ENCODE data around the gene PPARD.
"Not testable (repeated sequence)": the region's sequence is repeated elsewhere in the genome, so short reads cannot be mapped to it uniquely, and the experiment has no call there.

PPARD gene

DNA sequence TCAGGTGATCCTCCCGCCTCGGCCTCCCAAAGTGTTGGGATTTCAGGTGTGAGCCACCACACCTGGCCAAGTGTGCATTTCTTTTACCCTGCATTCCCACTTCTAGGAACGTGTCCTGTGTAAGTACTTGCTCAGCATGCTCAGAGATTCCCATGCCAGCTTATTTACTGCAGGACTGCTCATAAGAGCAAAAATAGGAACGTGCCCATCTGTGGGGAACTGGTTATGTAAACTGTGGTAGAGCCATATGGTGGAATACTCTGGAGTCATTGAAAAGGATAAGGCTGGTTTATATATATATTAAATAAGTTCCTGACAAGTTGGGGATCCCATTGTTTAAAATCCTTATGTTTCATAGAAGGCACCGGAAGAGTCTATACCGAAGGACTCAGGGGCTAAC, 71.6 kb downstream of the PPARD start:
- no peak for DNase-seq

GRCh38 chr6:35415065-35415891, 72.9 kb downstream of the PPARD start:
- no peak for DNase-seq

DNA sequence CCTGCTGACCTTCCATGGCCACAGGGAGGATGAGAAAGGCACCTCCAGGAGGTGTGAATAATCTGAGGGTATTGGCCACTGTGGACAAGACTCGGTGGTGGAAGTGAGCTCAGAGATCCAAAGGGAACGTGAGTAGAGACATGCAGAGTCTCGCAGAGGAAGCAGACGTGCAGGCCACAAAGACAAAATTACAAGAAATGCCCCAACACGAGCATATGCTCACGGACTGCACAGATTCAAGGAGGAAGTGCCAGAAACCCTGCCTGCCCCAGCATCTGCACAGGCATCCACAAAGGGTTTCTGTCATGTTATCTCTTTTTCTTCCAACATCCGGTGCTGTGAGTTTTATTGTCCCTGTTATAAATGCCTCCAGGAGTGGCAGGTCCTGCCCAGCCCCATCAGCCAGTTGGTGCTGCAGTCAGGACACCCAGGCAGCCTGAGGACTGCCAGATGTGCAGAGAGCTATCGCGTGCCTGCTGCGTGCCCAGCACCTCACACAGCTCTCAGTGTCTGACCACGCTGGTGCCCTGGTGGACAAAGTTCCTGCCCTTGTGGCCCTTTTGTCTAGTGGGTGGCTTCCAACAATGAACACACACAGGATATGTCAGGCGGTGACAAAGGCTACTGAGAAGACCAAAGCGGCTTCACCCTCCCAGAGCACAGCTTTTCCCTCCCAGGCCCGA, 75.8 kb downstream of the PPARD start:
- no peak for DNase-seq

DNA sequence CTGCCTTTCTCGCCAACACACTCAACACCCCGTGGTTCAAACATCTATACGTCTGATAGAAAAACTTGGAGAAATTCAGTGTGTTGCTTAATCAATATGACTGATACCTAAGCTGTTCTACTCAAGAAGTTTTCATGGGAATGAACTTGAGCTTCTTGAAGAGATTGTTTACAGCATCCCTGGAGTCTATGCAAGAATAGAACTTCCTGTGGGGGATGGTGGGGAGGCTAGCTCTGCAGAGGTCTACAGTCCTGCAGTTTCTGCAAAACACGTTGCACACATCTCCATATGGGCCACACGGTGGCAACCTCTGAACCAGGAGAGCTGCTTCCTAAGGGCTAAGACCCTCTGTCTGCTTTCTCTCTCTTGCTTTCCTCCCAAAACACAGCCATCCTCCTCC, 77.1 kb downstream of the PPARD start:
- DNase-seq, result no peak

GRCh38 chr6:35419961-35420360, 77.6 kb downstream of the PPARD start:
- DNase-seq, result no peak

DNA sequence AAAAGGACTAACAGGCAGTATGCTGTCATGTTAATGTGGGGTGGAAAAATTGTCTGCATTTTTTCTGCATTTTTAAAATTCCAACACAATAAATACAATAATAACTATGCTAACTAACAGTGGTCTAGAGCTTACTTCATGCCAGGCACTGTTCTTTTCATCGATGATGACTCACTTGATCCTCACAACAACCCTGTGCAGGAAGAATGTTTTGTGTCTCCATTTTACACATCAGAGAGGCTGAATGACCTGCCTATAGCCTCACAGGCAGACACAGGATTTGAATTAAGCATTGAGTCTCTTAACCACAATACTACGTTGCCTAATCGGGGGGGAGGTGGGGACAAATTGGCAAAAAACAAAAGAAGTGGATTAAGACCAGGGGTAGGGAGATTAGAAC, 82.9 kb downstream of the PPARD start:
- DNase-seq, result no peak

GRCh38 chr6:35426074-35426473, 83.7 kb downstream of the PPARD start:
- DNase-seq, result no peak

- no peak for DNase-seq
Measured at GRCh38 chr6:35427435-35427834, 85.1 kb downstream of the PPARD start.

DNA sequence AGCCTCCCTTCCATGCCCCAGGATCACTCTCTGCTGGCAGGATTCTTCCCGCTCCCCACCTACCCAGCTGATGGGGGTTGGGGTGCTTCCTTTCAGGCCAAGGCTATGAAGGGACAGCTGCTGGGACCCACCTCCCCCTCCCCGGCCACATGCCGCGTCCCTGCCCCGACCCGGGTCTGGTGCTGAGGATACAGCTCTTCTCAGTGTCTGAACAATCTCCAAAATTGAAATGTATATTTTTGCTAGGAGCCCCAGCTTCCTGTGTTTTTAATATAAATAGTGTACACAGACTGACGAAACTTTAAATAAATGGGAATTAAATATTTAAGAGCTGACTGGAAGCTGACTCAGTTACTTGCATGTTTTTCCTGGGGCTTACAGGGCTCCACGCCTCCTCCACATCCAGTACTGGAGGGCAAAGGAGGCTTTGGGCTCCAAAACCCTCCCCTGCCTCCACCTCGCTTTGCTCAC, 85.5 kb downstream of the PPARD start:
- no peak for DNase-seq

- no peak for DNase-seq
Measured at GRCh38 chr6:35428421-35429149, 86.2 kb downstream of the PPARD start.

GRCh38 chr6:35429463-35429862, 87.1 kb downstream of the PPARD start:
- DNase-seq, result no peak

DNA sequence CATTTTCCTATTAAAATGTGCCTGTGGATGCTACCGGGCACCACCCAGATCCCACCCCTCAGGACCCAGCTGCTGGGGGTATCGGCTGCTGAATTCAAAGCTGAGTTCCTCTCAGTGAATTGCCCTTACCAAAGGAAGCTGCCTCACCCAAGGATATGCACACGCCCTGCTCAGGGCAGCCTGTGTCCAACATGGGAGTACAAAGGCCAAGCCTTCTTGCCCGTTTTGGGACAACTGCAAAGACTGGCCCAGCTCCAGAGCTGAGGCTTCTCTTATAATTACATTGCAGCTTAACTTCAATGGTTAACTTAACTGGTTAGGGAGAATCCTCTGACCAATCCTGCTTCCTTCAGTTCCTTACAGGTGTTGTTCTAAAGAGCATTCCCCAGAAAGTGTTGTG, 89.9 kb downstream of the PPARD start:
- no peak for DNase-seq

DNA sequence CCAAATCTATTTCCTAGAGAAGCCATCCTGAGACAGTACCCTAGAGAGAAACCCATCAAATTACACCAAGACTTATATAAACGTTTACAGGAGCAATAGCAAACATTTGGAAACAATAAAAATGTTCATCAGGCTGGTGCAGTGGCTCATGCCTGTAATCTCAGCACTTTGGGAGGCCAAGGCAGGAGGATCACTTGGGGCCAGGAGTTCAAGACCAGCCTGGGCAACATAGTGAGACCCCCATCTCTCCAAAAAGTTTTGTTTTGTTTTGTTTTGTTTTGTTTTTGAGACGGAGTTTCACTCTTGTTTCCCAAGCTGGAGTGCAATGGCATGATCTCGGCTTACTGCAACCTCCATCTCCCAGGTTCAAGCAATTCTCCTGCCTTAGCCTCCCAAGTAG, 90.3 kb downstream of the PPARD start:
- not testable (repeated sequence) for DNase-seq

- DNase-seq, result no peak
Measured at GRCh38 chr6:35435074-35435837, 92.9 kb downstream of the PPARD start.

DNA sequence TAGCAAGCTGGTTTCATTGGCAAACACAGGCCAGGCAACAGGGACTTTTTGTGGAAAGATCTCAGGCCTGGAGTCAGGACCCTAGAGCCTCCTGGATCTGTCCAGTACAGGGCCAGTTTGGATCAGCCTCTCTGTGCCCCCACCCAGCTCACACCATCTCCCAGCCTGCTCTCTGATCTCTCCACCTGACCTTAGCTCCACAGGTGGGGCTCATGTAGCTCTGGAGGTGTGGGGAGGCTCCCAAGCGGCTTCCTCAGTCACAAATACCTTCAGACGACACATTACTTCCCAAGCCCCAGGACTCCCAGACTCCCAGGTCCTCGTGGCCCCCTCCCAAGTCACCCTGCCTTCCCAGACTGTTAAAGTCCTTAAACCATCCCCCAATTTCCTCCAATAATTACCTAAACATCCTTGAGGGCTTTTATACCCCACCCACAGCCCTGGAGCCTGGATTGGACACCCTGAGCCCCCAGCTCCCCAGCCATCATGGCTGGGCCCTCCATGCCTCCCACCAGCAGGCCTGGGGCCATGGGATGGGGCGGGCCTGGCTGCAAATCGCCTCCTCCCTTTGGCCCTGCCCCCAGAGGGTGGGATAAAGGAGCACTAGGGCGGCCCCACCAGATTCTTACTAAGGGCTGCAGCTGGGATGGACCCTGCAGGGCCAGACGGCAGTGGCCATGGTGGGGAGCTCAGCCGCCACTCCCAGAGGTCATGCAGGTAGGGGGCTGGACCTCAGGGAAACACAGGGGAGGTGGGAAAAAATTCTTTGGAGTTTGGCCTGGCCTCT, 93.9 kb downstream of the PPARD start:
- DNase-seq, result no peak

DNA sequence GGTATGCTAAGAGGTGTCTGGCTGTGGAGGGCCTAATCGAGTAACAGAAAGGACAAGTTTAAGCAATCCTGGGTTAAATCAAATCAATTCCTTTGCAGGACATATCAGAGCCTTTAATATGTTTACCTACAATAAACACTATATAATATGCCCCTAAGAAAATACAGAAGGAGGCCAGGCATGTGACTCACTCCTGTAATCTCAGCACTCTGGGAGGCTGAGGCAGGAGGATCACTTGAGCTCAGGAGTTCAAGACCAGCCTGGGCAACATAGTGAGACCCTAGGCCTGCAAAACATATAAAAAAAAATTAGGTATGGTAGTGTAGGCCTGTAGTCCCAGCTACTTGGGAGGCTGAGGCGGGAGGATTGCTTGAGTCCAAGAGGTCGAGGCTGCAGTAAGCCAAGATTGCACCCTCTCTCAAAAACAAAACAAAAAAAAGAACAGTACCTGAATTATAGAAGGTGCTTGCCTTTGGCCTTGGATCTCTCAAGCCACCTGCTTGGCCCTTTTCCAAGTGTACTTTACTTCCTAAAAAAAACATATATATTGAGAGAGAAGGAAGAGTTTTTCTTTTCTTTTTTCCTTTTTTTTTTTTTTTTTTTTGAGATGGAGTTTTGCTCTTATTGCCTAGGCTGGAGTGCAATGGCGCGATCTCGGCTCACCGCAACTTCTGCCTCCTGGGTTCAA, 96.2 kb downstream of the PPARD start:
- not testable (repeated sequence) for DNase-seq

- no peak for DNase-seq
Measured at GRCh38 chr6:35439308-35439707, 97.0 kb downstream of the PPARD start.

GRCh38 chr6:35441205-35441604, 98.8 kb downstream of the PPARD start:
- DNase-seq, result no peak

DNA sequence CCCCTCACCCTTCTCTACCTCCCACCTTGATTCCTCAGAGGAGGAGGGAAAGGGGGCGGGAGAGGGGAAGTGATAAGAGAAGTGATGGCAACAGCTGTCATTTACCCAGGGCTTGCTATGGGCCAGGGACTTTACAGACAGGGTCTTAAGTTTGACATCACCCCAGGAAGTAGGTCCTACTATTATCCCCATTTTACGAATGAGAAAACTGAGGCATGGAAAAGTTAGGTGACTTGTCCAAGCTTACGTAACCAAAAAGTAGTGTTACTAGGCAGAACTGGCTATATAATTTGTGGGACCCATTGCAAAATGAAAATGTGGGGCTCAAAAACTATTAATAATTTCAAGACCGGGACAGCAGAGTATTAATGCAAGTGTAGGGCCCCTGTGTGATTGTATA, 99.3 kb downstream of the PPARD start:
- no peak for DNase-seq

- no peak for DNase-seq
Measured at GRCh38 chr6:35442693-35443092, 100.3 kb downstream of the PPARD start.

DNA sequence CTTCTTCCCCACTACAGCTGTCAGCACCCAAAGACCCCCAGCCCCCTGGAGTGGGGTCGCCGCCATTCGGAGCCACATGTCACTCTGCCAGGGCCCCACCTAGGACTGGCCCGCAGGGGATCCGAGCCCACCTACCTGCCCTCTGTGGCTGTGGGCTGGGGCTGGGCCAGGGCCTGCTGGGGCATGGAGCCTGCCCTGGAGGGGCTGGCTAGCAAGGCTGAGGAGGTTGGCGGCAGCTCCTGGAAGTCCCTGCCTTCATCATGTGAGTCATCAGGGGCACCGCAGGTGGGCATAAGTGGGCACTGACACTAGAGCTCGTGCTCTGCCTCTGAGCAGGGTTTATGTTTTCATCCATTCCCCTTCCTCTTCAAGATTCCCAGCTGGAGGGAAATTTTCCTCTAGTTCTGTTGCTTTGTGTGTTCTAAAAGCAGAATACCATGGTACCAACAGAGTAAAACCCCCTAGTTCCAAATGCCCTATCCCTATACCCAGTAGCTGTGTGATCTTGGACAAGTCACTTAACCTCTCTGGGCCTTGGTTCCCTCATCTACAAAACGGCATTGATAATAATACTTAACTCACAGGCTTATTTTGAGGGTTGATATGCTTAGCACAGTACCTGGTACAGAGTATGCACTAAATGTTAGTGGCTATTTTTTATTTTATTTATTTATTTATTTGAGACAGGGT, 101.1 kb downstream of the PPARD start:
- no peak for DNase-seq

All from stimulated activated CD4-positive, alpha-beta T cell treated with anti-CD3 and anti-CD28 coated beads, Interleukin-1b, Interleukin-23, amount 100 ng/mL, for 48 hours (primary cell).